Lung microvascular endothelial cell (primary cell): ENCODE measurements around the gene CENPH. TPM values are rescaled to one million over a fixed set of nuclear protein-coding genes. Genes with fewer than 3 reads are reported as not detected.
"Not testable (repeated sequence)": the region's sequence is repeated elsewhere in the genome, so short reads cannot be mapped to it uniquely, and the experiment has no call there.

Source experiments
- DNase-seq, 2 donors: peaks; one replicate each; pipeline versions ENCODE4 v3.0.0 to v3.0.0-alpha.2; 2010; ENCODE audit warnings: low read depth in 2 of 2
- total RNA-seq: library from RNA; depleted of rRNA; stranded (reverse); fragments of >200 nt; gene quantifications from 2 replicates; pipeline ENCODE4 v1.2.1, GENCODE V29; 2014

Gene CENPH
- total RNA-seq, 1 donor from 2014 or later: 0.99 TPM

DNA sequence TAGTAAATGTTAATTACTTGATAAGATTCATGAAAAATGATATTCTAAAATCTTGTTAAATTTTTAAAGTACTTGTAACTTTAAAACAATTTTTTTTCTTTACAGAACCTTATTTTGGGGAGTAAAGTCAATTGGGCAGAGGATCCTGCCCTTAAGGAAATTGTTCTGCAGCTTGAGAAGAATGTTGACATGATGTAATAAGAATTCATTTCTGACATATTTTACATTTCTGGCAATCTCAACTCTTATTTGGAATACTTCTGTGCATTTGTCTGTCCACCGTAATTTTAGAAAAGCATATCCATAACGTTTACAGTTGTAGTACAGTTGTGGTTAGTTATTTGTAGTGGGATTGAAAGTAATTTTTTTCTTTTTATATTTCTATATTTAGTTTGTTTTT, 20.2 kb downstream of the CENPH start:
- no peak for DNase-seq

- DNase-seq: no peak
Observed at GRCh38 chr5:69211200-69211599, 21.8 kb downstream of the CENPH start.

- no peak for DNase-seq
Observed at GRCh38 chr5:69212022-69212421, 22.6 kb downstream of the CENPH start.

GRCh38 chr5:69213513-69214215, 24.3 kb downstream of the CENPH start:
- peak in 1 of 2 donors; percentile 40 for DNase-seq

DNA sequence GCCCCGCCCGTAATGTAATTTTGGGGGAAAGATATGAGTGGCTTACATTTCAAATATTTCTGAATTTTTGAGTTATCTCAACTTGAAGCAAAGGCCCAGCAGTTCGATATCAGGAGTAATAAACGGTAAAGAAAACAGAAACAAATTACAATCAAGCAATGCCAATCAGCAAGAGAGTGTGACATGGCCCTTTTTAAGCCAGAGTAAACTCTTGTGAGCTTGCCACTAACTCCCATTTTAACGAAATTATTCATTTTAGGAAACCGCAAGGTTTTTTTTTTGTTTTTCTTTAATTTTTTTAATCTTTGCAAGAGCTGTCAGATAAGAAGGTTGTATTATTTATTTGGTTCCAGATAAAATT, 27.7 kb downstream of the CENPH start:
- DNase-seq: no peak

- peak; percentile 91 to 92 for DNase-seq
Observed at GRCh38 chr5:69217548-69218526, 28.5 kb downstream of the CENPH start.

DNA sequence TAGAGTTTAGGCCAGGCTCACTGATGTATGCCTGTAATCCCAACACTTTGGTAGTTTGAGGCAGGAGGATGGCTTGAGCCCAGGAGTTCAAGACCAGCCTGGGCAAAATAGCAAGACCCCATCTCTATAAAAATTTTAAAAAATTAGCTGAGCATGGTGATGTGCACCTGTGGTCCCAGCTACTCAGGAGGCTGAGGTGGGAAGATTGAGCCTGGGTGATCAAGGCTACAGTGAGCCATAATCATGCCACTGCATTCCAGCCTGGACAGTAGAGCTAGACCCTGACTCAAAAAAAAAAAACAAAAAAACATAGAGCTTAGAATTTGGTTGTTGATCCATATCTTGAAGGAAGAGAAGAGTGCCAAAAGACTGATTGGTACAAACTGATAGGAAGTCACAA, 30.6 kb downstream of the CENPH start:
- no peak for DNase-seq

DNA sequence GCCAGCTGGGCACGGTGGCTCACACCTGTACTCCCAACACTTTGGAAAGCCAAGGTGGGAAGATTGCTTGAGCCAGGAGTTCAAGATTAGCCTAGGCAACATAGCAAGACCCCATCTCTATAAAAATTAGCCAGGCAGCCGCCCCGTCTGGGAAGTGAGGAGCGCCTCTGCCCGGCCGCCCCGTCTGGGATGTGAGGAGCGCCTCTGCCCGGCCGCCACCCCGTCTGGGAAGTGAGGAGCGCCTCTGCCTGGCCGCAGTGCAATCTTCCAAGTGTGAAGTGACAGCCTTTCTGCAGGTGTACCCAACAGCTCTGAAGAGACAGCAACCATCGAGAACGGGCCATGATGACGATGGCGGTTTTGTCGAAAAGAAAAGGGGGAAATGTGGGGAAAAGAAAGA, 31.0 kb downstream of the CENPH start:
- not testable (repeated sequence) for DNase-seq

DNA sequence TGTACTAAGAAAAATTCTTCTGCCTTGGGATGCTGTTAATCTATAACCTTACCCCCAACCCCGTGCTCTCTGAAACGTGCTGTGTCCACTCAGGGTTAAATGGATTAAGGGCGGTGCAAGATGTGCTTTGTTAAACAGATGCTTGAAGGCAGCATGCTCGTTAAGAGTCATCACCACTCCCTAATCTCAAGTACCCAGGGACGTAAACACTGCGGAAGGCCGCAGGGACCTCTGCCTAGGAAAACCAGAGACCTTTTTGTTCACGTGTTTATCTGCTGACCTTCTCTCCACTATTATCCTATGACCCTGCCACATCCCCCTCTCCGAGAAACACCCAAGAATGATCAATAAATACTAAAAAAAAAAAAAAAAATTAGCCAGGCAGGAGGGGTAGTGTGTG, 31.4 kb downstream of the CENPH start:
- DNase-seq: not testable (repeated sequence)

- DNase-seq: no peak
Observed at GRCh38 chr5:69224520-69224919, 35.1 kb downstream of the CENPH start.

- no peak for DNase-seq
Observed at GRCh38 chr5:69225860-69226259, 36.5 kb downstream of the CENPH start.

GRCh38 chr5:69230181-69230580, 40.8 kb downstream of the CENPH start:
- no peak for DNase-seq

- no peak for DNase-seq
Observed at GRCh38 chr5:69231281-69231680, 41.9 kb downstream of the CENPH start.

DNA sequence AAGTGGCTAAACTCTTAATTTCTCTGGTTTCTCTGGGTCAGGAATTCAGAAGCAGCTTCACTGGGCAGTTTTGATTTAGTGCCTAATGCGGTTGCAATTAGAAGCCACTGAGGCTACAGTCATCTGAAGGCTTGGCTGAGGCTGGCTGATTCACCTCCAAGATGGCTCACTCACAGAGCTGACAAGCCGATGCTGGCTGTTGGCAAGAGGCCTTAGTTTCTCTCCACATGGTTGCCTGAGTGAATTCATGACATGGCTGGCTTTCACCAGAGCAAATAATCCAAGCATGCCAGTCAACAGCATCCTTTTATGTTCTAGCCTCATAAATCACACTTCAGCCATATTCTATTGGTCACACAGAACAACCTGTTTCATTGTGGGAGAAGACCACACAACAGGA, 42.5 kb downstream of the CENPH start:
- DNase-seq: no peak

GRCh38 chr5:69234457-69235268, 45.3 kb downstream of the CENPH start, which contains the start of gene CDK7:
TSS of gene CDK7 (plus strand) at chr5:69234886. CDS start at chr5:69234976, 90 bp downstream.
- DNase-seq: peak; percentile 90 to 93

DNA sequence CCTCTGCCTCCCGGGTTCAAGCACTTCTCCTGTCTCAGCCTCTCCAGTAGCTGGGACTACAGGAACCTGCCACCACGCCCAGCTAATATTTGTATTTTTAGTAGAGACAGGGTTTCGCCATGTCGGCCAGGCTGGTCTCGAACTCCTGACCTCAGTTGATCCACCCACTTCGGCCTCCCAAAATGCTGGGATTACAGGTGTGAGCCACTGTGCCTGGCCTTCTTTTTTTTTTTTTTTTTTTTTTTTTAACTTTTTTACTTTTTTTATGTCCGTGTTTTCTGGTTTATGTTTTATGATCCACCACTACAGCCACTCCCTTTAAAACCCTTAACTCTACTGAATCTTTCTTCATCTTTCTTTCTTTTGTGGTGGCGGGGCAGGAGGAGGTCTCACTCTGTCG, 47.4 kb downstream of the CENPH start:
- not testable (repeated sequence) for DNase-seq

DNA sequence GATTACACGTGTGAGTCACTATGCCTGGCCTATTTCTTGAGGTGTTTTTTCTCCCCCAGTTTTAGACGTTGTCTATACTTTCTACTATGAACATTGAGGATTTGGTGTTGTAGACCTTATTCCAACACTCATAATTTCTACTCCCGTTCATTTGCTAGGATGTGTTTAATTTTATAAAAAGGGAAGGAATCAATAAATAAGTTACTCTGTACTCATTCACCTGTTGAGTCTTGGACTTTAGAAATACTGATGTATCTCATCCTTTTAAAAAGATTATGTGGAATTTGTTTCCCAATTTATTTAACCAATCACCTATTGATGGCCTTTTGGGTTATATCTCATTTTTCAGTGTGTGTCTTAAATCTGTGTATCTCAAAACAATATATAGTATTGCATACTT, 48.5 kb downstream of the CENPH start:
- DNase-seq: no peak

DNA sequence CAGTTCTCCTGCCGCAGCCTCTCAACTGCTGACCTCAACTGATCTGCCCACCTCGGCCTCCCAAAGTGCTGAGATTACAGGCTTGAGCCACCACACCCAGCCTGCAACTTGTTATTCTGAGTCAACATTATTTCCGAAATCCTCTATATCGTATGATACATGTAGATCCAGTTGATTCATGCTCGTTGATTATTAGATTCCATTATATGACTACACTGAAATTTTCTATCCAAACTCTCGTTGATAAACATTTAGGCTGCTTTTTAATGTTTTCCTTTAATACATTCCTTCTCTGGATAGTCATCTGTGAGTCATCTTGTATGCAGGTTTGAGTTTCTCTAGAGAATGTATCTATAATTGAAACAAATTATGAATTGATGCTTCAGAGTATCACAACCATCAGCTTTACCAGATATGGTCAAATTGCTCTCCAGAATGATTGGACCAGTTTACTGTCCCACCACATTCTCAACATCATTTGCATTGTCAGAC, 49.4 kb downstream of the CENPH start:
- peak; percentile 17 to 81 for DNase-seq

DNA sequence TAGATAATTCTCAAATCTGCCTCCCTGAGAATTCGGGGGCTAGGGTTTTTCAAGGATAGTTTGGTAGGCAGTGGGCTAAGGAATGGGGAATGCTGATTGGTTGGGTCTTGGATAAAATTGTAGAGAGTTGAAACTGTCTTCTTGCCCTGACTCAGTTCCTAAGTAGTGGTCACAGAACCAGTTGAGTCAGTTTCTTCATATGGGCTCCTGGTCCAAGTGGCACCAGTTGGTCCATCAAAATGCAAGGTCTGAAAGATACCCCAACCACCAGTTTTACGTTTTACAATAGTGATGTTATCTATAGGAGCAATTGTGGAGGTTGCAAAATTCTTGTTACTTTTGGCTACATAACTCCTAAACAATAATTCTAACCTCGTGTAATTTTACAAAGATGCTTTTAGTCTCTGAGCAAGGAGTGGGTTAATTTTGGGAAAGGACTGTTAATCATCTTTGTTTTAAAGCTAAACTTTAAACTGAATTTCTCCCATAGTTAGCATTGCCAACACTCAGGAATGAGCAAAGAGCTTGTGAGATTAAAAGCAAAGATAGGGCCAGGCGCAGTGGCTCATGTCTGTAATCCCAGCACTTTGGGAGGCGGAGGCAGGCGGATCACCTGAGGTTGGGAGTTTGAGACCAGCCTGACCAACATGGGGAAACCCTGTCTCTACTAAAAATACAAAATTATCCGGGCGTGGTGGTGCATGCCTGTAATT, 53.0 kb downstream of the CENPH start:
- DNase-seq: no peak

- DNase-seq: no peak
Observed at GRCh38 chr5:69245031-69245430, 55.6 kb downstream of the CENPH start.

DNA sequence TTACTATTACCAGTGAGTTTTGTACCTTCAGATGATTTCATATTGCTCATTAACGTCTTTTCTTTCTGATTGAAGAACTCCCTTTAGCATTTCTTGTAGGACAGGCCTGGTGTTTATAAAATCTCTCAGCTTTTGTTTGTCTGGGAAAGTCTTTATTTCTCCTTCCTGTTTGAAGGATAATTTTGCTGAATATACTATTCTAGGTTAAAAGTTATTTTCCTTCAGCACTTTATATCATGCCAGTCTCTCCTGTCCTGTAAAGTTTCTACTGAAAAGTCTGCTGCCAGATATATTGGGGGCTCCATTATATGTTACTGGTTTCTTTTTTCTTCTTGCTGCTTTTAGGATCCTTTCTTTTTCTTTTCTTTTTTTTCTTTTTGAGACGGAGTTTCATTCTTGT, 58.6 kb downstream of the CENPH start:
- DNase-seq: no peak
